DOHH2 (cell line): Measurements from ENCODE around the gene ADCY5.

Experiments
- H3F3A ChIP-seq: fragments of 200-600 bp; sonication (generic), shearing (Covaris generic); 2 replicates; pipeline ENCODE4 v1.6.0; 2016; ENCODE audit warnings: antibody characterized with exemption, mild to moderate bottlenecking; ENCODE audit not compliant: control insufficient read depth, insufficient read depth
- H3K27ac ChIP-seq: fragments of 200-600 bp; sonication (generic); 2 replicates; pipeline ENCODE4 v1.5.1; 2014; ENCODE audit warnings: low read depth, mild to moderate bottlenecking, low read length, moderate library complexity
- H3K27me3 ChIP-seq: fragments of 200-600 bp; sonication (generic); 2 replicates; pipeline ENCODE4 v1.6.1; 2014; ENCODE audit warnings: mild to moderate bottlenecking, low read length, mixed read lengths; ENCODE audit not compliant: control insufficient read depth
- H3K36me3 ChIP-seq: fragments of 200-600 bp; sonication (generic); 2 replicates; pipeline ENCODE4 v1.6.1; 2014; ENCODE audit warnings: mild to moderate bottlenecking, low read length, moderate library complexity, mixed read lengths; ENCODE audit not compliant: control insufficient read depth
- H3K4me1 ChIP-seq: fragments of 200-600 bp; sonication (generic); 2 replicates; pipeline ENCODE4 v1.6.1; 2014; ENCODE audit warnings: mild to moderate bottlenecking, low read length, mixed read lengths; ENCODE audit not compliant: control insufficient read depth
- H3K4me2 ChIP-seq: fragments of 200-600 bp; sonication (generic); 2 replicates; pipeline ENCODE4 v1.6.0; 2014; ENCODE audit warnings: mild to moderate bottlenecking, low read length, moderate library complexity
- H3K4me3 ChIP-seq: fragments of 200-600 bp; sonication (generic); 2 replicates; pipeline ENCODE4 v1.5.1; 2014; ENCODE audit warnings: mild to moderate bottlenecking, low read length, mixed read lengths
- H3K79me2 ChIP-seq: fragments of 200-600 bp; sonication (generic); 2 replicates; pipeline ENCODE4 v1.6.1; 2014; ENCODE audit warnings: mild to moderate bottlenecking, low read length, mixed read lengths; ENCODE audit not compliant: control insufficient read depth
- H3K9me2 ChIP-seq: fragments of 200-600 bp; sonication (generic); replicated peaks from 2 replicates; pipeline ENCODE4 v1.6.1; 2014; ENCODE audit warnings: mild to moderate bottlenecking, low read length, mixed read lengths; ENCODE audit not compliant: control insufficient read depth
- H3K9me3 ChIP-seq: fragments of 200-600 bp; sonication (generic); 2 replicates; pipeline ENCODE4 v1.6.1; 2014; ENCODE audit warnings: antibody characterized with exemption, low read length, mixed read lengths; ENCODE audit not compliant: control insufficient read depth, insufficient read depth
- H4K20me1 ChIP-seq: fragments of 200-600 bp; sonication (generic); 2 replicates; pipeline ENCODE4 v1.6.0; 2014; ENCODE audit warnings: low read depth, mild to moderate bottlenecking, antibody characterized with exemption, low read length, moderate library complexity; ENCODE audit not compliant: control insufficient read depth, insufficient read depth
- CTCF ChIP-seq: fragments of 200-600 bp; sonication (generic); IDR thresholded peaks from one replicate; pipeline ENCODE4 v1.5.1; 2014; ENCODE audit warnings: antibody characterized with exemption, mild to moderate bottlenecking, low read depth, low read length; ENCODE audit not compliant: poor library complexity, severe bottlenecking
- EZH2phosphoT487 ChIP-seq: fragments of 200-600 bp; sonication (generic); IDR thresholded peaks from 2 replicates; pipeline ENCODE4 v1.6.1; 2017; ENCODE audit warnings: borderline replicate concordance, mild to moderate bottlenecking, antibody characterized with exemption, low read length, moderate library complexity, mixed read lengths

ADCY5 gene

DNA sequence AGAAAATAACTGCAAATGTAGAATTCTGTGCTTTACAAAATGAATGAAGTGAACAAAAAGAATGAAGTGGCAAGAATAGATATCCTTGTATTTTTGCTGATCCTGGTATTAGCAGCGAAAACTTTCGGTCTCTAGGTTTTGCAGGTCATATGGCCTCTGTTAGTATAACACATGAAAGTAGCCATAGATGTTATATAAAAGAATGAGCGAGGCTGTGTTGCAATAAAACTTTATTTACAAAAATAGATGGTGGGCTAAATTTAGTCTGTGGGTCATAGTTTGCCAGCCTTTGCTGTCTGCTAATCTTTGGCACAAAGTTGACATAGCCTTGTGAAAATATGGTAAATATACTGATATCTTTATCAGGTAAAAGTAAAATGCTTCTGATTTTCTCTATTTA is 212.0 kb downstream of the ADCY5 start:
- Histone ChIP-seq H3K27ac (no peak overlapping the region), H3K79me2 (no peaks in the 10 kb centered on the region), H3K4me2 (no peak overlapping the region), H3K4me3 (no peak overlapping the region), H4K20me1 (no peaks in the 10 kb centered on the region), H3K9me2 (no peaks in the 10 kb centered on the region), H3K27me3 (no peaks in the 10 kb centered on the region), H3K4me1 (no peaks in the 10 kb centered on the region), H3K36me3 (peaks cover 9% of the 10 kb centered on the region), H3F3A (no peaks in the 10 kb centered on the region), H3K9me3 (no peaks in the 10 kb centered on the region)
- TF ChIP-seq EZH2phosphoT487 (no peak), CTCF (no peak)
